ENCODE results near the gene ISOC1. TPM values are rescaled to one million over a fixed set of nuclear protein-coding genes. Genes with fewer than 3 reads are reported as not detected.

The ISOC1 gene
- total and polyA plus RNA-seq, 10 of the 15 experiments (the other 5 are each of a cell fraction or from before 2014, with no cell fraction given), result 12.6 to 61.8 (median 29.9) TPM

DNA sequence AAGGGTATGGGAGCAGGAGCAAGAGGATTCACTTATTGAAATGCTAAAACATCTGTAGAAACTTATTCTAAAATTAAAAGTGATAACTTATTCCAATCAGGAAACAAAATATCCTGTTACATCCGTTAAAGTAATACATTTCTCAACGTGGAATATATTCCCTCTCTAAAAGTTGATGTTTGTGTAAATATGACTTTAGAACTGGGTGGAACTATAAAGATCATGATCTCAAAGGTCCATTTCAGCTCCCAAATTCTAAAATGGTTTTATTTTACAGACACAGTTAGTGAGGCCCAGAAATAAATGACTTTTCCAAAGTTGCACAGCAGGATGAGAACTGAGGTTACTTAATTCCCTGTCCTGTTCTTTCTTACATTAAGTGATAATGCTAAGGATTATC, 21.1 kb downstream of the ISOC1 start (continued):
- TF ChIP-seq MYC (IDR thresholded peaks at IDR 0.05; ENCODE audit: insufficient read depth, insufficient read length, insufficient replicate concordance, low read length, severe bottlenecking) (no peak), FOXK2 (IDR thresholded peaks at IDR 0.05) (no peak)

DNA sequence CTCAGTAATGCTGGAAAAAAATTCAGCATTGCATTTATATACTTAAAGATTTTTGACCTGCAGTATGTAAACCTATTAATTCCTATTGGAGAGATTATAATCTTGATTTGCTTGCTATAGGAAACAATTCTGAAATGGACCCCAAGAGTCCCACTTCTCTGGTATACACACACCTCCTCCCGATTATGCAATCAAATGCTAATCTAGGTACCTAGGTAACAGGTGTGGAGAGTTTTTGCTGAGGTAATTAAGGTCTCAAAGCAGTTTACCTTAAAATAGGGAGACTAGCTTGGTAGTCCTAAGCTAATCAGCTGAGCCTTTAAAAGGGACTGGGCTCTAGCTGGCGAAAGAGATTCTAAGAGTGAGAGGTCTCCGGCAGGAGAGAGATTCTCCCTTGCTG, 22.2 kb downstream of the ISOC1 start:
- Histone ChIP-seq H3K9me3 (replicated peaks; ENCODE audit: control insufficient read depth, insufficient read depth, low read length) (no peaks in the 10 kb centered on the region), H3K9ac (ENCODE audit: control insufficient read depth, insufficient read depth, low read length) (no peak overlapping the region), H3K36me3 (ENCODE audit: control insufficient read depth in 2 of 2, insufficient read depth in 2 of 2, low read length in 1 of 2) (peaks cover 0 to 5% of the 10 kb centered on the region in 2 experiments; a peak in 1 of 4 replicates), H3K79me2 (ENCODE audit: control insufficient read depth, insufficient read depth, low read length) (no peaks in the 10 kb centered on the region), H3K4me3 (no peak overlapping the region), H3K4me2 (ENCODE audit: control insufficient read depth, insufficient read depth) (no peak overlapping the region), H3K27ac (ENCODE audit: control insufficient read depth, insufficient read depth) (no peak overlapping the region), H3K27me3 (replicated peaks in 1 of 2; ENCODE audit: control insufficient read depth in 2 of 2, insufficient read depth in 2 of 2, low read length in 1 of 2) (no peaks in the 10 kb centered on the region), H3K4me1 (ENCODE audit: control insufficient read depth, insufficient read depth, low read length) (peaks cover 5% of the 10 kb centered on the region; the same call in 1 of the 2 replicates), H4K20me1 (ENCODE audit: control insufficient read depth, insufficient read depth) (no peaks in the 10 kb centered on the region), H2AFZ (ENCODE audit: control insufficient read depth, low read depth, low read length) (no peak overlapping the region)
- intact Hi-C loops (cut with micrococcal nuclease; ENCODE audit: unreplicated experiment), result no loop called here
- ChIA-PET POLR2A (no interaction called here), RAD21 (ENCODE audit: unreplicated experiment) (interaction anchor here (3.0 kb wide), 1 partner anchor 9 kb away, joined by 11 read pairs; no protein-coding TSS in a partner anchor), SMC1A (ENCODE audit: uncharacterized antibody, unreplicated experiment) (interaction anchor here (0.7 to 6.8 kb wide), 3 partner anchors 9 to 19 kb away, joined by 3 to 52 read pairs (median 3); partner anchors contain the start of gene ISOC1), CTCF (interaction anchor here (1.5 to 4.2 kb wide), 2 partner anchors 9 to 21 kb away, joined by 4 to 15 read pairs; no protein-coding TSS in a partner anchor)
- in situ Hi-C loops (cut with MboI), result loop anchor here (25.0 kb wide), 1 partner anchor 1554 kb away; no protein-coding TSS in a partner anchor
- FAIRE-seq, result no peak
- no TSS peak for BruUV-seq (replicated peaks)
- no peak for ATAC-seq
- no peak for TF ChIP-seq IKZF1 (conservative IDR thresholded peaks at IDR 0.05)
- no peak for TF ChIP-seq NR2C2 (IDR thresholded peaks at IDR 0.05; ENCODE audit: borderline replicate concordance, control insufficient read depth, insufficient read length, low read depth)
- no peak for TF ChIP-seq NBN (IDR thresholded peaks at IDR 0.05)
- TF ChIP-seq IKZF2 (IDR thresholded peaks at IDR 0.05), result no peak
- TF ChIP-seq E4F1 (IDR thresholded peaks at IDR 0.05; ENCODE audit: borderline replicate concordance, partially characterized antibody), result no peak
- TF ChIP-seq NR2C1 (IDR thresholded peaks at IDR 0.05), result no peak
- TF ChIP-seq JUND (IDR thresholded peaks at IDR 0.05; ENCODE audit: low read depth, low read length), result no peak
- no peak for DNase-seq (ENCODE audit: low read depth, low spot score)
- WGBS (ENCODE audit: insufficient coverage, insufficient replicate concordance, low lambda C conversion rate, missing lambda C conversion rate), result 94% methylated on average over 3 of the region's 3 CpGs
